A549 (cell line): ENCODE measurements around the gene OVAAL. TPM values are rescaled to one million over a fixed set of nuclear protein-coding genes. Genes with fewer than 3 reads are reported as not detected.

Experiments used
- ATAC-seq, 2 experiments: fragments of 200-7000 bp in 1 of 2; fragments of >200 bp in 1 of 2; cut with Nextera tagmentation in 1 of 2; cut with Tn5 transposase in 1 of 2; 3 replicates each; pipeline versions ENCODE4 v1.8.0 to v1.9.1; 2018 to 2020; ENCODE audit warnings: mild to moderate bottlenecking in 1 of 2, moderate library complexity in 1 of 2
- CTCF ChIA-PET: fragments of 300-600 bp; sonication (Branson Sonifier 250); formaldehyde crosslinking; extraction: SDS; loops from one replicate; lab custom pipeline; 2021; ENCODE audit warnings: antibody characterized with exemption, inconsistent platforms; lab: Yijun Ruan, JAX
- POLR2A ChIA-PET: fragments of 350-600 bp; formaldehyde crosslinking; extraction: SDS; loops from one replicate; lab custom pipeline; 2021; ENCODE audit warnings: antibody characterized with exemption, inconsistent platforms; lab: Yijun Ruan, JAX
- DNase-seq, 2 experiments: peaks; one replicate each; pipeline versions ENCODE4 v3.0.0 to v3.0.0-alpha.2; 2011 to 2016; ENCODE audit warnings: low read depth in 1 of 2, low spot score in 1 of 2
- FAIRE-seq: peaks from 2 replicates; lab custom pipeline; 2011; peaks lifted over from hg19 to GRCh38; lab: Jason Lieb, UNC
- H3K27ac ChIP-seq, 2 experiments: fragments of >200 bp; sonication (Bioruptor Twin); formaldehyde crosslinking; 3 replicates each; pipeline ENCODE4 v1.5.1; 2016 to 2017
- H3K4me1 ChIP-seq: fragments of >200 bp; sonication (Bioruptor Twin); formaldehyde crosslinking; 3 replicates; pipeline ENCODE4 v1.6.1; 2016
- H3K4me2 ChIP-seq: fragments of >200 bp; sonication (Bioruptor Twin); formaldehyde crosslinking; 3 replicates; pipeline ENCODE4 v1.6.1; 2016
- H3K4me3 ChIP-seq: fragments of >200 bp; sonication (Bioruptor Twin); formaldehyde crosslinking; 3 replicates; pipeline ENCODE4 v1.5.1; 2016
- H3K9me3 ChIP-seq: fragments of >200 bp; sonication (Bioruptor Twin); formaldehyde crosslinking; 3 replicates; pipeline ENCODE4 v1.6.1; 2016
- BHLHE40 ChIP-seq: IDR thresholded peaks from 2 replicates; pipeline ENCODE4 v1.6.1; 2012; ENCODE audit warnings: low read depth, low read length, inconsistent platforms
- CBX2 ChIP-seq: fragments of 200-600 bp; sonication (generic); IDR thresholded peaks from 2 replicates; pipeline ENCODE4 v1.6.1; 2016; ENCODE audit warnings: low read depth, mild to moderate bottlenecking, borderline replicate concordance
- CBX8 ChIP-seq: fragments of 200-600 bp; sonication (generic); IDR thresholded peaks from 2 replicates; pipeline ENCODE4 v1.6.1; 2016
- CEBPB ChIP-seq, 2 experiments: fragments of >200 bp in 1 of 2; sonication (Bioruptor Twin) in 1 of 2; formaldehyde crosslinking in 1 of 2; IDR thresholded peaks; 2 replicates each; pipeline ENCODE4 v1.6.1; 2012 to 2016
- CHD2 ChIP-seq: fragments of 150-350 bp; IDR thresholded peaks from 2 replicates; pipeline ENCODE4 v1.6.1; 2014; ENCODE audit warnings: low read length; ENCODE audit not compliant: partially characterized antibody
- EHF ChIP-seq: fragments of 250-450 bp; sonication (Bioruptor Pico); IDR thresholded peaks from 2 replicates; pipeline ENCODE4 v1.5.0; 2020; ENCODE audit warnings: mild to moderate bottlenecking
- EHMT2 ChIP-seq: fragments of 200-600 bp; sonication (generic); IDR thresholded peaks from 2 replicates; pipeline ENCODE4 v1.6.1; 2016; ENCODE audit warnings: antibody characterized with exemption, low read depth, mild to moderate bottlenecking, moderate library complexity
- ELK1 ChIP-seq: fragments of 150-350 bp; IDR thresholded peaks from 2 replicates; pipeline ENCODE4 v1.6.1; 2014; ENCODE audit warnings: low read depth, mild to moderate bottlenecking, low read length
- ESRRA ChIP-seq: fragments of 150-350 bp; IDR thresholded peaks from 2 replicates; pipeline ENCODE4 v1.6.1; 2014; ENCODE audit warnings: mild to moderate bottlenecking, low read length, borderline replicate concordance
- FOXS1 ChIP-seq: fragments of 250-450 bp; sonication (Bioruptor Pico); IDR thresholded peaks from 2 replicates; pipeline ENCODE4 v1.5.0; 2020; ENCODE audit warnings: mild to moderate bottlenecking, moderate library complexity
- HDAC2 ChIP-seq: fragments of 200-600 bp; sonication (generic); IDR thresholded peaks from 2 replicates; pipeline ENCODE4 v1.6.1; 2016
- HEYL ChIP-seq: fragments of 250-450 bp; sonication (Bioruptor Pico); IDR thresholded peaks from 2 replicates; pipeline ENCODE4 v1.8.0; 2021; ENCODE audit warnings: mild to moderate bottlenecking, moderate library complexity
- HOXB5 ChIP-seq: fragments of 250-450 bp; sonication (Bioruptor Pico); IDR thresholded peaks from 2 replicates; pipeline ENCODE4 v1.5.0; 2020; ENCODE audit warnings: mild to moderate bottlenecking, moderate library complexity
- JUN ChIP-seq, 2 experiments: fragments of >200 bp; sonication (Bioruptor Twin); formaldehyde crosslinking; IDR thresholded peaks; 2 replicates in 1 of 2; 3 replicates in 1 of 2; pipeline ENCODE4 v1.6.1; 2016 to 2017
- KDM1A ChIP-seq: fragments of 200-600 bp; sonication (generic); IDR thresholded peaks from 2 replicates; pipeline ENCODE4 v1.6.1; 2016; ENCODE audit warnings: low read depth, mild to moderate bottlenecking
- MAFK ChIP-seq: fragments of 450-650 bp; IDR thresholded peaks from 2 replicates; pipeline ENCODE4 v1.6.1; 2014; ENCODE audit not compliant: partially characterized antibody
- NR3C1 ChIP-seq: fragments of >200 bp; sonication (Bioruptor Twin); formaldehyde crosslinking; IDR thresholded peaks from 3 replicates; pipeline ENCODE4 v1.6.1; 2017
- PHF8 ChIP-seq: fragments of 200-600 bp; sonication (generic); IDR thresholded peaks from 2 replicates; pipeline ENCODE4 v1.6.1; 2016; ENCODE audit warnings: low read depth, mild to moderate bottlenecking, antibody characterized with exemption, moderate library complexity, borderline replicate concordance
- POLR2A ChIP-seq: IDR thresholded peaks from 2 replicates; pipeline ENCODE4 v1.6.1; 2012; ENCODE audit warnings: mild to moderate bottlenecking, low read length
- RAD21 ChIP-seq, 2 experiments: fragments of >200 bp in 1 of 2; sonication (Bioruptor Twin) in 1 of 2; formaldehyde crosslinking in 1 of 2; IDR thresholded peaks in 1 of 2; conservative IDR thresholded peaks in 1 of 2; 2 replicates in 1 of 2; 3 replicates in 1 of 2; pipeline ENCODE4 v1.6.1; 2012 to 2018; ENCODE audit warnings: inconsistent platforms in 1 of 2
- RARB ChIP-seq: fragments of 250-450 bp; sonication (Bioruptor Pico); IDR thresholded peaks from 2 replicates; pipeline ENCODE4 v1.8.0; 2021; ENCODE audit warnings: mild to moderate bottlenecking, moderate library complexity
- RNF2 ChIP-seq: fragments of 200-600 bp; sonication (generic); IDR thresholded peaks from 2 replicates; pipeline ENCODE4 v1.6.1; 2016; ENCODE audit warnings: low read depth, mild to moderate bottlenecking, antibody characterized with exemption, moderate library complexity, borderline replicate concordance
- SMC3 ChIP-seq: fragments of >200 bp; sonication (Bioruptor Twin); formaldehyde crosslinking; IDR thresholded peaks from 3 replicates; pipeline ENCODE4 v1.6.1; 2018; ENCODE audit warnings: inconsistent platforms
- SREBF2 ChIP-seq: fragments of 450-650 bp; IDR thresholded peaks from 2 replicates; pipeline ENCODE4 v1.6.1; 2014; ENCODE audit warnings: mild to moderate bottlenecking, moderate library complexity
- TP53 ChIP-seq: fragments of 250-450 bp; sonication (Bioruptor Pico); IDR thresholded peaks from 2 replicates; pipeline ENCODE4 v1.5.0; 2021; ENCODE audit warnings: mild to moderate bottlenecking, moderate library complexity
- USF2 ChIP-seq: fragments of 450-650 bp; IDR thresholded peaks from 2 replicates; pipeline ENCODE4 v1.6.1; 2014; ENCODE audit warnings: antibody characterized with exemption
- ZNF302 ChIP-seq: fragments of 250-450 bp; sonication (Bioruptor Pico); IDR thresholded peaks from 2 replicates; pipeline ENCODE4 v1.9.0; 2021; ENCODE audit warnings: inconsistent platforms, mild to moderate bottlenecking, moderate library complexity
- ZSCAN20 ChIP-seq: fragments of 250-450 bp; sonication (Bioruptor Pico); IDR thresholded peaks from 2 replicates; pipeline ENCODE4 v1.8.0; 2022; ENCODE audit warnings: mild to moderate bottlenecking, moderate library complexity
- WGBS: methylation state at CpG from one replicate; pipeline ENCODE4 v1.1.6; 2017; ENCODE audit errors: missing lambda C conversion rate; 5-methylcytosine and 5-hydroxymethylcytosine counted together
- polyA plus RNA-seq, 4 experiments: library from polyadenylated mRNA; depleted of rRNA in 3 of 4; stranded (reverse); fragments of >200 nt; fragmentation: RNase III in 1 of 4; extraction: RNeasy Plus Mini Kit Qiagen cat#74134 plus additional on column Dnase treatment in 1 of 4; gene quantifications; 2 replicates in 3 of 4; 3 replicates in 1 of 4; pipeline ENCODE4 v1.2.3, GENCODE V29; 2011 to 2017

OVAAL gene
- polyA plus RNA-seq, 2 of the 4 experiments (the other 2 are of a cell fraction): 0.08 TPM; not detected in 1

- H3K4me2 ChIP-seq: no peak overlapping the region
- 57% methylated on average over 2 of the region's 2 CpGs for WGBS
- no peak for FAIRE-seq
Observed at GRCh38 chr1:180542838-180543145, 16.0 kb upstream of the OVAAL start.

GRCh38 chr1:180544050-180544449 lies 14.7 kb upstream of the OVAAL start:
- POLR2A ChIA-PET: no interaction called here

More at GRCh38 chr1:180542838-180543145, 16.0 kb upstream of the OVAAL start:
- DNase-seq: no peak
- peak in 1 of 2 experiments; percentile 53; a peak in 3 of 6 replicates for ATAC-seq
- peak overlapping the region in 1 of 2 experiments; percentile 52; a peak in 3 of 6 replicates for H3K27ac ChIP-seq
- H3K9me3 ChIP-seq: no peaks in the 10 kb centered on the region
- no peak for TF ChIP-seq TP53 (CRISPR knock-in tag)
- no peak for TF ChIP-seq HOXB5
- no peak for TF ChIP-seq ZNF302
- no peak for TF ChIP-seq ZSCAN20
- TF ChIP-seq RNF2: no peak
- peaks cover 8% of the 10 kb centered on the region; the same call in 2 of the 3 replicates for H3K4me1 ChIP-seq
- no peak overlapping the region for H3K4me3 ChIP-seq
- CTCF ChIA-PET: interaction anchor here (1.0 kb wide), 1 partner anchor 257 kb away, joined by 4 read pairs; no protein-coding TSS in a partner anchor
- POLR2A ChIA-PET: no interaction called here

GRCh38 chr1:180545991-180546390 lies 12.8 kb upstream of the OVAAL start:
- no peak overlapping the region for H3K4me3 ChIP-seq
- FAIRE-seq: no peak
- TF ChIP-seq MAFK: no peak
- no peak for TF ChIP-seq POLR2A
- TF ChIP-seq NR3C1: no peak
- no peak for TF ChIP-seq USF2
- no peak for TF ChIP-seq CBX8
- no peak for TF ChIP-seq SMC3
- TF ChIP-seq BHLHE40: no peak
- no peak for TF ChIP-seq RARB
- TF ChIP-seq TP53 (CRISPR knock-in tag): no peak
- no peak for TF ChIP-seq HOXB5
- no peak for TF ChIP-seq CEBPB (IDR thresholded peaks at IDR 0.05)
- no peak for TF ChIP-seq EHMT2
- POLR2A ChIA-PET: no interaction called here
- CTCF ChIA-PET: interaction anchor here (0.6 to 1.6 kb wide), 7 partner anchors 12 to 597 kb away, joined by 3 to 6 read pairs (median 3); no protein-coding TSS in a partner anchor
- H3K4me2 ChIP-seq: no peak overlapping the region
- H3K9me3 ChIP-seq: no peaks in the 10 kb centered on the region
- 96% methylated on average over 1 of the region's 1 CpG for WGBS
- no peak for DNase-seq
- peaks cover 8% of the 10 kb centered on the region; the same call in 2 of the 3 replicates for H3K4me1 ChIP-seq
- ATAC-seq: no peak
- no peak overlapping the region for H3K27ac ChIP-seq

More at GRCh38 chr1:180544050-180544449, 14.7 kb upstream of the OVAAL start:
- 68% methylated on average over 4 of the region's 4 CpGs for WGBS
- TF ChIP-seq ESRRA (no peak), PHF8 (no peak), HEYL (no peak), JUN (IDR thresholded peaks at IDR 0.05) (no peak), ELK1 (no peak), RAD21 (conservative IDR thresholded peaks at IDR 0.05 in 1 of 2, IDR thresholded peaks at IDR 0.05 in 1 of 2) (no peak), SREBF2 (no peak), RNF2 (no peak), CBX8 (no peak), EHMT2 (no peak), EHF (CRISPR knock-in tag) (no peak), CHD2 (no peak), ZSCAN20 (no peak), KDM1A (no peak), HDAC2 (no peak), FOXS1 (CRISPR knock-in tag) (no peak), CBX2 (no peak)
- H3K4me2 ChIP-seq: no peak overlapping the region
- H3K4me1 ChIP-seq: peaks cover 8% of the 10 kb centered on the region; the same call in 2 of the 3 replicates
- no peaks in the 10 kb centered on the region for H3K9me3 ChIP-seq
- H3K27ac ChIP-seq: 0 out of 6 replicates have a peak overlapping the region, but pooled peaks of 1 of the 2 experiments have one; percentile 17
- FAIRE-seq (no peak), ATAC-seq (no peak), DNase-seq (no peak)
- no peak overlapping the region for H3K4me3 ChIP-seq
- CTCF ChIA-PET: no interaction called here
